Measurements from ENCODE around the gene FAM3D. TPM values are rescaled to one million over a fixed set of nuclear protein-coding genes. Genes with fewer than 3 reads are reported as not detected.
A peak's percentile ranks its signal among the peaks of the same experiment; 100 is the strongest.

Gene FAM3D
- total RNA-seq, 4 donors from 2014 or later = 243 to 431 (median 364) TPM

GRCh38 chr3:58683001-58683458 lies 16.5 kb upstream of the FAM3D start:
- TF ChIP-seq EP300 (IDR thresholded peaks at IDR 0.05; ENCODE audit: low read depth) (no peak), CTCF (IDR thresholded peaks at IDR 0.05) (no peak), POLR2AphosphoS5 (IDR thresholded peaks at IDR 0.05) (no peak), POLR2A (IDR thresholded peaks at IDR 0.05) (no peak)
- no peaks in the 10 kb centered on the region for H3K9me3 ChIP-seq
- H3K27ac ChIP-seq = no peak overlapping the region
- WGBS, 2 donors (ENCODE audit: low coverage in 1 of 2) = 80 to 96% methylated on average over 4 to 5 of the region's 5 CpGs
- no peak overlapping the region for H3K4me3 ChIP-seq
- no peaks in the 10 kb centered on the region for H3K27me3 ChIP-seq
- H3K4me1 ChIP-seq = peaks cover 0 to 19% (median 10%) of the 10 kb centered on the region in 4 donors
- no peaks in the 10 kb centered on the region for H3K36me3 ChIP-seq
- no peak for DNase-seq
- intact Hi-C loops (cut with DNase I; ENCODE audit: low total_unique reads) = no loop called here
- in situ Hi-C loops (cut with MboI; ENCODE audit: low pct_ligation_motif_present in 1 of 4, low pct_unique_long_range_greater_than_20kb in 1 of 4, low sequenced_read_pairs in 3 of 4) = no loop called here

- in situ Hi-C loops (cut with MboI; ENCODE audit: low pct_ligation_motif_present in 1 of 4, low pct_unique_long_range_greater_than_20kb in 1 of 4, low sequenced_read_pairs in 3 of 4) (no loop called here), intact Hi-C loops (cut with DNase I; ENCODE audit: low total_unique reads) (no loop called here)
- no peaks in the 10 kb centered on the region for H3K36me3 ChIP-seq
- TF ChIP-seq POLR2A (IDR thresholded peaks at IDR 0.05) = no peak
- no peak for TF ChIP-seq CTCF (IDR thresholded peaks at IDR 0.05)
- TF ChIP-seq POLR2AphosphoS5 (IDR thresholded peaks at IDR 0.05) = no peak
- no peak for TF ChIP-seq EP300 (IDR thresholded peaks at IDR 0.05; ENCODE audit: low read depth)
- no peak overlapping the region for H3K4me3 ChIP-seq
- peaks cover 0 to 16% (median 8%) of the 10 kb centered on the region in 4 donors for H3K4me1 ChIP-seq
- 66 to 72% methylated on average over 2 of the region's 2 CpGs for WGBS, 2 donors (ENCODE audit: low coverage in 1 of 2)
- no peaks in the 10 kb centered on the region for H3K9me3 ChIP-seq
- no peaks in the 10 kb centered on the region for H3K27me3 ChIP-seq
- no peak overlapping the region for H3K27ac ChIP-seq
- DNase-seq = no peak
Observed at GRCh38 chr3:58681863-58682262, 15.3 kb upstream of the FAM3D start.

GRCh38 chr3:58680879-58681525 lies 14.4 kb upstream of the FAM3D start:
- no peak for DNase-seq
- Histone ChIP-seq H3K27ac (peak overlapping the region in 1 of 4 donors; percentile 65), H3K27me3 (no peaks in the 10 kb centered on the region), H3K36me3 (no peaks in the 10 kb centered on the region), H3K4me3 (no peak overlapping the region), H3K9me3 (no peaks in the 10 kb centered on the region), H3K4me1 (peaks cover 0 to 16% (median 8%) of the 10 kb centered on the region in 4 donors)
- intact Hi-C loops (cut with DNase I; ENCODE audit: low total_unique reads) (no loop called here), in situ Hi-C loops (cut with MboI; ENCODE audit: low pct_ligation_motif_present in 1 of 4, low pct_unique_long_range_greater_than_20kb in 1 of 4, low sequenced_read_pairs in 3 of 4) (no loop called here)
- 77 to 100% methylated on average over 3 to 9 of the region's 9 CpGs for WGBS, 2 donors (ENCODE audit: low coverage in 1 of 2)
- no peak for TF ChIP-seq EP300 (IDR thresholded peaks at IDR 0.05; ENCODE audit: low read depth)

GRCh38 chr3:58679974-58680666 lies 13.5 kb upstream of the FAM3D start:
- peaks cover 0 to 16% (median 8%) of the 10 kb centered on the region in 4 donors for H3K4me1 ChIP-seq
- H3K27me3 ChIP-seq = no peaks in the 10 kb centered on the region
- intact Hi-C loops (cut with DNase I; ENCODE audit: low total_unique reads) = no loop called here
- peak overlapping the region; percentile 52 to 66 (median 62) for H3K27ac ChIP-seq
- no peaks in the 10 kb centered on the region for H3K9me3 ChIP-seq
- in situ Hi-C loops (cut with MboI; ENCODE audit: low pct_ligation_motif_present in 1 of 4, low pct_unique_long_range_greater_than_20kb in 1 of 4, low sequenced_read_pairs in 3 of 4) = no loop called here
- 72% methylated on average over 6 of the region's 6 CpGs; no CpG with 5 or more reads in 1 of the 2 donors for WGBS, 2 donors (ENCODE audit: low coverage in 1 of 2)
- DNase-seq = peak; percentile 71
- H3K36me3 ChIP-seq = no peaks in the 10 kb centered on the region
- TF ChIP-seq CTCF (IDR thresholded peaks at IDR 0.05) (no peak), EP300 (IDR thresholded peaks at IDR 0.05; ENCODE audit: low read depth) (no peak), POLR2AphosphoS5 (IDR thresholded peaks at IDR 0.05) (peak in 2 of 3 donors; percentile 14 to 51)
- H3K4me3 ChIP-seq = no peak overlapping the region
